GM18951 (cell line): ENCODE measurements around the gene CARMIL1.

Experiments used
- POLR2A ChIP-seq: IDR thresholded peaks from 4 replicates; pipeline ENCODE4 v1.6.1; 2011; ENCODE audit warnings: mild to moderate bottlenecking; ENCODE audit not compliant: insufficient read length, insufficient read depth; ENCODE audit errors: extremely low read depth
- in situ Hi-C: fragments of 300-500 bp; cut with MboI; formaldehyde crosslinking; loops from one replicate; pipeline ENCODE4 v1.12.0; 2022; ENCODE audit warnings: low sequenced_read_pairs, mixed read lengths, inconsistent platforms; ENCODE audit not compliant: unreplicated experiment

CARMIL1 gene

DNA sequence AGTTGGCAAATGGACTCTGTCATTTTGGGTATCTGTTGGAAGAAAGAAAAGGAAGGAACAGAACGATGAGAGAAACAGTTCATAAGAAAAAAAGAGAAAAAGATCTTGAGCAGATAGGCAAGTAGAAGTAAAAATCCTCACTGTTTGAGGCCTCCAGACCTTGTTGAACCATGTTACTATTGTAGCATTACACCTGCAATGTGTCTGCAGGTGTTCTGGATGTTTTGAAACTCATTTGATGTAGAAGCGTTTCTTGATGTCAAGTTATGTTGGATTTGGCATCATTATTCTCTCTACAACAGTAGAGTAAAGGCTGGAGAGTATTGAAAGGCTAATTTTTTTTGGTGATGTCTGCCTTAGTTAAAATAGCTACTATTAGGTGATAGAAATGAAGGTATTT lies 108.7 kb downstream of the CARMIL1 start:
- in situ Hi-C loops = no loop called here
- no peak for TF ChIP-seq POLR2A

DNA sequence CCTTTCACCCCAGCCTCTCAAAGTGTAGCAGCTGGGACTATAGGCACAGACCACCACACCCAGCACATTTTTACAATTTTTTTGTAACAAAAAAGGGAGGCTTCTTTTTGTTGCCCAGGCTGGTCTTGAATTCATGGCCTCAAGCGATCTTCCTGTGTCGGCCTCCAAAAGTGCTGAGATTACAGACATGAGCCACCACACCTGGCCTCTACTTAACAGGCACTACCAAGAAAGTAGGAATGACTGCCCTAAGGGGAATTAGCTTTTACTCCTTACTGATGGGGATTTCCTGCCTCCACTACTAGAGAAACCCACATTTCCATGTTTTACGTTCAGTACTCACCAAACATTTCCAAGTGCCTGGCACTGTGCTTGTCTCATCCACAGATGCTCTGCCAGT lies 109.6 kb downstream of the CARMIL1 start:
- no peak for TF ChIP-seq POLR2A
- in situ Hi-C loops = no loop called here

DNA sequence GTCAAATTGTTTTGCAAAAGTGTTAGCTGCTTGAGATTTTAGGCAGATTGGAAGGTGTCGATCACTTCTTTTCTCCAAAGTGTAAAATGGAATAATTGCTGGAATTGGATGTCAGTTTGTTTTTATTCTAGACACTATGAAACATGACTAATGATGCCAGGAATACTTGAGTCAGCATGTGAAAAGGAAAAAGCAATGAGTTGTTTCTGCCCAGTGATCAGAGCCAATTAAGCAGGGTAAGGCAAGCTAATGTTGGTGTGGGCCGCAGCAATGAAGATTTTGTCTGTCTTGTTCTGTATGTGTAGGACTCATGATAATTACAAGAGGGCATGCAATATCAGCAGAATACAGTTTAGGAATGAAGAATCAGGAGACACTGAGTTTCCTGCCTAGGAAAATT lies 110.3 kb downstream of the CARMIL1 start:
- TF ChIP-seq POLR2A = no peak
- in situ Hi-C loops = no loop called here

DNA sequence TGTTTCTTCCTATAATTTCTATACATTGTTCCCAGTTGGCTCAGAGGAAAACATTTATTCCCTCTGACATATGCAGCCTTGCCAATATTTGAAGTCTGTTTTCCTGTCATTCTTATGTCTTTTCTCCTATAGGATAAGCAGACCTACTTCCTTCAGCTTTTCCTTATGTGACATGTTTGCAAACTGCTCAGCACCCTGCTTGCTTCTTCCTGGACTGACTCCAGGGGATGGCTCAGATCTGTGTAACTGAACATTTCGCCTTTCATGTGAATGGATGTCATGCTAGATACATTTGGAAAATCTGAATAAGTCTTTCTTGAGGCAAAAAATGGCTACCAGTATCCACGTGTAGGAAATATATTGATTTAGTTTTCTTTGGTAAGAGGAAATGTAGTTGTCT lies 113.2 kb downstream of the CARMIL1 start:
- no peak for TF ChIP-seq POLR2A
- in situ Hi-C loops = no loop called here

DNA sequence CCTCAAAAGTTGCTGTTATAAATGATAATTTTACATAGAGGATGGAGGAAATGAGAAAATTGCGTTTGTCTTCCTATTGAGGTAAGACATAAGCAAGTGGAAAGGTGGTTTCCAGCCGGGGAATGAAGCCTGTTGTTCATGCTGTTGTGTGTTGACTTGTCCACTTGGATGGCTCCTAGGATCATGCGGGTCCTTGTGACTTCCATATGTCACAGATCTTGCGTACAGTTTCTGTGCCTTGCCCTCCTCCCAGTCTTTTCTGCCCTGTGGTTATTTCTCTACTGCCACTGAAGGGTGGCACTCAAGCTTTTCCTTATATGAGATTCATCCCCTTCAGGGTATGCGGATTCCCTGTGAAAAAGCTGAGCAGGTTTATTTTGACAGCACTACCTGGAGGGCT lies 116.6 kb downstream of the CARMIL1 start:
- in situ Hi-C loops = no loop called here
- no peak for TF ChIP-seq POLR2A

DNA sequence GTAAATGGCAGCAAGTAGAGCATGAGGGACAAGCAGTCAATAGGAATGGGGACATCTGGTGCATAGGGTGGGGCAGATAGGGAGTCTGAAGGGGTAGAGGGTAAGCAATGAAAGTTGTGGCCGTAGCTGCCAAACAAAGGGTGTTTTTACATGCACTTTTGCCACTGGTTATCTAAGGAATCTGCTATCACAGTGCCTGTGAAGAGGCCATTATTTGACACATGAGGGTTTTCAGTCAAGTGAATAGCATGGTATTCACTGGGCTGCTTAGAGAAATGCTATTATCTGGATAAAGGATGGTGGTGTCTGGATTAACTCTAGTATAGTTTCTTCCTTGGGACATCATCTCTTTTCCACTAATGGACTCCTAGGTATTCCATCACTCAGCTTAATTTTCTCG lies 118.2 kb downstream of the CARMIL1 start:
- in situ Hi-C loops = no loop called here

DNA sequence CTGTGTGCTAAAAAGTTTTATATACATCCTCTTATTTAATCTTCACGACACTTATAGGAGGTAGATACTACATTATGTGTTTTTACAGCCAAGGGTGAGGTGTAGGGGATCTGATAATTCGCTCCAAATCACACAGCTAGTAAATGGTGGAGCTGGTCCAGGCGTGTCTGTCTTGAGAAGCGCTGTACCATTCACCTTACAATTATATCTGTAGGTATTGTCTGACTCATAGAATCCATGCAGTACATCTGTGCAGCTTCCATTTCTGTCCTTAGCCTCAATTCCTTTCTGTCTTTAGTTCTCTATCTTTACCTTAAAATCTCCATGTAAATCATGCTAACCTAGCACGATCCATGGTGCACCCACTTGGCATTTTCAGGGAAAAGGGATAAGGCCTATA lies 120.7 kb downstream of the CARMIL1 start:
- no peak for TF ChIP-seq POLR2A
- in situ Hi-C loops = no loop called here

More for the DNA sequence above, 118.2 kb downstream of the CARMIL1 start:
- TF ChIP-seq POLR2A = no peak

DNA sequence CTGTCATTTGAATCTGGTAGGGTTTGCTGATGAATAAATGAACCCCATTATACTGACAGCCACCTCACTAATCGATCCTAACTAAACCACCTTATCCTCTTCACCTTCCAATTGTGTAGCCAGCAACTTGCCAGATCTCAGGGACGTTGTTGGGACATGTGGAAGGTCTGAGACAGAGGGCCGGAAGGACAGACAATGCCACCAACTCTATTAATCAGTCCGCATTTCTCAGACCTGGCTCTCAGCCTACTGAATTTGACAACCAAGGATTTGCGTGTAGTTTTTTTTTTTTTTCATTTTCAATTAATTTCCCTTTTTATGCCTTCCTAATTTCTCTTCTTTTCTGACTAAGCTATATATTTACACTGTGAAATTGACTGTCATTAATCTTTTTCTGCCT lies 122.5 kb downstream of the CARMIL1 start:
- in situ Hi-C loops = no loop called here
- no peak for TF ChIP-seq POLR2A

DNA sequence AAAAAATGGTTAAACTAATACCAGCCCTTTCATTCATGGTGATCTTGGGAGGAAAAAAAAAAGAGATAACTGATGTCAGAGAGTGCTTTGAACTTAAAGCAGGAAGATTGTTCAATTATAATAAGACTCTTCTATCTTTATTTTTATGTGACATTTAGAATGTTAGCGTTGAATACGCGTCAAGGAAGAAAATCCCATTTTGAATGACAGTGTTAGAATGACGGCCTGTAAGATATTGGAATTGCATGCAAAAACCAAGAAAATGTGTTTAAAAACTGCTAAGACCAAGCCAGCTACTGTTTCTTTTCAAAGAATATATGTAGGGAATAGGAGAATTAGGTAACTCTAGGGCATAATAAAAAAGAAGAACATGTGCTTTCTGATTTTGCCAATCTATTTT lies 123.0 kb downstream of the CARMIL1 start:
- no peak for TF ChIP-seq POLR2A
- in situ Hi-C loops = no loop called here

DNA sequence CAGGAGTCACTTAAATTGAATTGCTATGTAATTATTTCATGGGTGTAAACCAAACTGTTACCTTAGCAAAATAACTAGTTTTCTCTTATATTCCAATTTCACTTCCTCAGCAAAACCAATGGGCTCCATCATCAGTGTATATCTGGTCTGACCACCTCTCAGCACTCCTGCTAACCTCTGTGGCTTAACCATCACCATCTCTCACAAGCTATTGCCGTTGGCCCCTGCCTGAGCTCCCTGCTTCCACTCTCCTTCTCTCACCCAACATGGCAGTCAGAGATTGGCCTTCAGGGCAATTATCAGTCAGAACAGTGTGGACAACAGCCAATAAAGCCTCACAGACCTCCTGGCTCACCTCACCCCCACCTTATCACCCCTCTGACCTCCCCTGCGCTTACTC lies 124.0 kb downstream of the CARMIL1 start:
- in situ Hi-C loops = no loop called here
- no peak for TF ChIP-seq POLR2A

DNA sequence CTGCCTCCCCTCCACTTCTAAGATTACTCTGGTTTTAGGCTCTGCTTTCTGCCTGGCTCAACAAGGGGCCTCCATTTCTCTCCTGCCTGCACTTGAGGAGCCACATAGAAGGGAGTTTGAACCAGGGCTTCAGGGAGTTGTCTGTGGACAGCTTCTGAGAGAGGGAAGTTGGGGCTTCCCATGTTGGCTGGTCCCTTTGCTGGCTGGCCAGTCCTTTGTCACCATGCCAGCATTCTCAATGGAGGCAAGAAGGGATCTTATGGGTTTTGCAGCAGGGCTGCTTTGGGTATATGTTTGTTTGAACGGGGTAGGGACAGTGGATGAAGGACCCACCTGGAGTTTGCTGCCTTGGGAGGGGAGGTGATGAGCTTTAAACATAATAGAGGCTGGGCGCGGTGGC lies 124.9 kb downstream of the CARMIL1 start:
- in situ Hi-C loops = no loop called here
- no peak for TF ChIP-seq POLR2A

DNA sequence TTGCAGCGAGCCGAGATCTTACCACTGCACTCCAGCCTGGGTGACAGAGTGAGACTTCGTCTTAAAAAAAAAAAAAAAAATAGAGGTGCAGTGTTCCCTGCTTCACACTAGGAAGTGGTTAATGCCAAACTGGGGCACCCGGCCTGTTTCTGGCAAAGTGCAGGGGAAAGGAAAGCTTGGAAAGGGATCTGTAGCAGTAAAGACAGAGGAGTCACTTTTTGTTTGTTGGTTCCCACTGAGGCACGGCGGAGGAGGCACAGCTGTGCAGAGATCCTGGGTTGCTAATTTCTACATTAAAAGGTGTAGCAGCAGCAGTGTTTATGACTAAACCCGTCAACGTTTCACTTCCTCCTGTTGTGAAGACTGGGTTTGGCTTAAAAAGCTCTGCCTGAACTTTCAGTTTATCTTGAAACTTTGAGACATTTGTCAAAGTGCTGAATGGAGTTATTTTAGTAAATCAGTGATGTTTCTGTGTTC lies 125.6 kb downstream of the CARMIL1 start:
- in situ Hi-C loops = no loop called here
- TF ChIP-seq POLR2A = no peak

DNA sequence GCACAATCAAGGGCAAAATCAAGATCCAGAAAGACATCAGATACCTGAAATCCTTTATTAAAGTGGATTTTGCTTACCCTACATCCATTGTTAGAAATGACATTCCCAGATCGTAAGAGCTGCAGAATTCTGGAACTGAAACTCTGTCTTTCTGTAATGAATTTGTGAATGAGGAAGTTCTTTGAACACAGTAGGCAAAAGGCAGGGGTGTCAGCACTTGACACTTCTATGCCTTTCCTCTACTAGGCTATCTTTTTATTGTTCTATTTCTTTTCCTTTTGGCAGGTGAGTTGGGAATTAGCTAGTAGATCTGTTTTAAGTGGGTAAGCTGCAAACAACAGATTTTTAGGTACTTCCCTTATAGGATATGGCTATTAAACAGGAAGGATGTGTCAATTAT lies 126.3 kb downstream of the CARMIL1 start:
- no peak for TF ChIP-seq POLR2A
- in situ Hi-C loops = no loop called here

DNA sequence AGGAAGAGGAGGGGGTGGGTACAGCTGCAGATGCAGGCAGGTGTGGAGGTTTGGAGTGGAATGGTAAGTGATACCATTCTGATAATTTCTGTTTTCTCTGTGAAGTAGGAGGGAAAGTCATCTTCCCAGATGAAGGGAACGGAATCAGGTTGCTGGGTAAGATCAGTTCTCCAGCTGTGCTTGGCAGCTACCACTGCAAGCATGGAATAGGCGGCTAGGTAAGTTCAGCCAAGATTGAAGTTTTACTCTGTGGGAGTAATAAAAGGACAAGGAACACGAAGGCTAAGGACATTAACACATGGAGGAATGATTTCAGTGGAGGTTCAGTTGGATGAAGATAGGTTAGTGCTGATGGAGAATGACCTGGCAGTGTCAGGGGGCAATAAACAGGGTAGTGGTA lies 128.3 kb downstream of the CARMIL1 start:
- in situ Hi-C loops = no loop called here
- no peak for TF ChIP-seq POLR2A

DNA sequence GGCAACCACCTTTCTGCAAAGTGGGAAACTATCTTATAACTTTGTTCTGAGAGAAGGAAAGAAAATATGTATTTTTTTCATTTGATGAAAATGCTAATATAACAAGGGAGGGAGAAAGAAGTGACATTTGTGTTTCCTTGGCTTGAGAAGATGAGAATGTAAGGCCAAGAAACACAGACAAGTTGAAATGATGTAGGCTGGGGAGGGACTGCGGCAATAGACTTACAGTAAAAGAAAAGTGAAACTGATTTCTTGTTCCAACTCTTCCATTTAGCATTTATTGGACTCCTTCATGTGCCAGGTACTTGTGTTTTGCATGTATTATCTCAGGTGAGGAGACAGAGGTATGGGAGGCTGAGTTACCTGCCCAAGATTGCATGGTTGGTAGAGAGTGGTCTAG lies 130.9 kb downstream of the CARMIL1 start:
- no peak for TF ChIP-seq POLR2A
- in situ Hi-C loops = no loop called here
